ENCODE measurements around the gene ECT2L.
A peak's percentile ranks its signal among the peaks of the same experiment; 100 is the strongest.

Gene ECT2L

DNA sequence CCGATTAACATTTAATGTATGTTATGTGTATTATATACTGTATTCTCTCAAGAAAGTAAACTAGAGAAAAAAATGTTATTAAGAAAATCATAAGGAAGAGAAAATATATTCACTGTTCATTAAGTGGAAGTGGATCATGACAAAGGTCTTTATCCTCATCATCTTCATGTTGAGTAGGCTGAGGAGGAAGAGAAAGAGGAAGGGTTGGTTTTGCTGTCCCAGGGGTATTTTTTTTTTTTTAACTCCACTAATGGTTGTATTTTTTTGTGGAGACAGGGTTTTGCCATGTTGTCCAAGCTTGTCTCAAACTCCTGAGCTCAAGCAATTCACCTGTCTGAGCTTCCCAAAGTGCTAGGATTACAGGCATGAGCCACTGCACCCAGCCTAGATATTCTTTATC, 11.0 kb downstream of the ECT2L start:
- DNase-seq, result no peak

DNA sequence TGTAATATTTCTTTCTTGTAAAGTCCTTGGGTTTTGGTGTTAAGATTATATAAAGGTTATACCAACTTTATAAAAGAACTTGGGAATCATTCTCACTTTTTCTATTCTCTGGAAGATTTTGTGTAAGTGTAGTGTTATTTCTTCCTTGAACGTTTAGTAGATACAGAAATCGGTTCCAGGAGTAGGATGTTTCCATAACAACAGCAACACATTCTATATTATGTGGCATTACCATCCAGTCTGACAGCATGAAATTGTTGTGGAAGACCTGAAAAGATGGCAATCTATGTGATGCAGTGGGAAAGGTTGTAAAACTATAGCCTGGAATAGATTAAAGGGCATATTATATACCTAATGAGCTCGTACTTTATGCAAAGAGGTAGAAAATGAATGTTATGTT, 13.8 kb downstream of the ECT2L start:
- no peak for DNase-seq

DNA sequence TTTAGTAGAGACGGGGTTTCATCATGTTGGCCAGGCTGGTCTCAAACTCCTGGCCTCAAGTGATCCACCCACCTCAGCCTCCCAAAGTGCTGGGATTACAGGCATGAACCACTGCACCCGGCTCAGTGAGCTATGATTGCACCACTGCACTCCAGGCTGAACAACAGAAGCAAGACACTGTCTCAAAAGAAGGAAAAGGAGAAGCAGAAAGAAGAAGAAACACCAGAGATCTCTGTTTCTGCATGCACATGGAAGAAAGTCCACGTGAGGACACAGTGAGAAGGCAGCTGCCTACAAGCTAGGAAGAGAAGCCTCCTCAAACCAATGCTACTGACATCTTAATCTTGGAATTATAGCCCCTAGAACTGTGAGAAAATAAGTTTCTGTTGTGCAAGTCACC, 16.0 kb downstream of the ECT2L start:
- no peak for DNase-seq

- no peak for DNase-seq
Measured at GRCh38 chr6:138814179-138814834, 18.4 kb downstream of the ECT2L start.

DNA sequence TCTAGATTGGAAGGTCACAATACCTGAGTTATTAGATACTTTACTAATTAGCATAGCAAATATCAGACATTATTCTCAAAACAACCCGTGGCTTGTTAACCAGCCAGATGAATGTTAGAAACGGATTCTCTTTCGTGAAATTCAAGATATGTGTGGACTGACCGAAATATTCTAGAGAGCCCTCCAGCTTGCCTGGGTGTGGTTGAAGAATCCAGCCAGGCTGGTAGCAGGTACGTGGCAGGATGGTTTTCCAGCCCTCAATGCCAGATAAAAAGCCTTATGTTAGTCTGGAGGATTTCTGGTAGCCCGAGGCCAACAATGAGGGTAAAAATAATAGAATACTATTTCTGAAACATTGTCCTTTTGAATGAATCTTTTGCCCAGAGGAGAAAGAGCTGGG, 19.3 kb downstream of the ECT2L start:
- DNase-seq, result no peak

DNA sequence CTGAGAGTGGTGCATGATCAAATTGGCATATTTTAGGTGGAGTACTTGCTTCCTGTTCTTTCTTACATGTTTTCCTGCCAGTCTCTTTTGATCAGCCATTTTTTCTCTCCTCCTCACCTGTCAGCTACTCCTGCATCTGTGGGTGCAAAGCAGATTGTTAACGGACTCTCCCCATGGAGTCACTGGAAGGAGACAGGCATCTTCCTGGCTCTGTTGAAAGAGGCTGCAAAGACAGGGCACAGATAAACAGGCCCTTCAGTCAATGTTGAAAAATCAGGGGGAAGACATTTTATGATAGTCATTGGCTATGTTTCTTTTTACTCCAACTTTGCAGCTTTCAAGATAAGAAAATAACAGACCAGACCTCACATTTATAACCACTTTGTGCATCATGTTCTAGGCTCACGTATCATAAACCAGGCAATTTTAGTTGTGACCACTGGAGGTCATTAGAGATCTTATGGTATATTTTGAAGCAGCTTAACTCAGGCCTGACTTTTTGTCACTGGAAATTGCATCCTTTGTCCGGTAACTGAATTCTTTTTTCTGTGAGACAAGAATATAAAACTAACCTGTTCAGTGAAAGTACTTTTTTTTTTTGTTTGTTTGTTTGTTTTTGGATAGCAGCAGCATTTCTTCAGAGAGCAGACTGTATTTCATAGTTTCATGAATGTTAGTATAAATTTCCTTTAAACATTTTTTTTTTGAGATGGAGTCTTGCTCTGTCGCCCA, 20.1 kb downstream of the ECT2L start:
- peak in 1 of 2 donors; percentile 58 for DNase-seq

- no peak for DNase-seq
Measured at GRCh38 chr6:138817799-138818198, 21.9 kb downstream of the ECT2L start.

- peak in 1 of 2 donors; percentile 69 for DNase-seq
Measured at GRCh38 chr6:138818496-138819194, 22.8 kb downstream of the ECT2L start.

DNA sequence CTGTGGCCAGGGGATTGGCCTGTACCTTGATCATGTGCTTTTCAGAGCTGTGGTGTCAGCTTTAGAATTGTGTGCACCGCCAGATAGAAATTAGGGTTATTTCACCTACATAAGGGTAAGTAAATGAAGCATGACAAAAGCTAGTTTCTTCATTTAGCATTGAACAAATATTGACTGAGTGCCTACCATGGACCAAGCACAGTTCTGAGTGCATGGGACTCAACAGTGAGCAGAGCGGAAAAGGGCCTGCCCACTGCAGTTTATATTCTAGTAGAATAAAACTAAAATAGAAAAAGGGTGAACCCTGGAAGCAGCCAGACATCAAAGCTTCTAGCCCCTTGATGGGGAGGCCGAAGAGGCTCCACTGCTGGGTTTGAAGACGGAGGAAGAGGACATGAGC, 25.6 kb downstream of the ECT2L start:
- no peak for DNase-seq

DNA sequence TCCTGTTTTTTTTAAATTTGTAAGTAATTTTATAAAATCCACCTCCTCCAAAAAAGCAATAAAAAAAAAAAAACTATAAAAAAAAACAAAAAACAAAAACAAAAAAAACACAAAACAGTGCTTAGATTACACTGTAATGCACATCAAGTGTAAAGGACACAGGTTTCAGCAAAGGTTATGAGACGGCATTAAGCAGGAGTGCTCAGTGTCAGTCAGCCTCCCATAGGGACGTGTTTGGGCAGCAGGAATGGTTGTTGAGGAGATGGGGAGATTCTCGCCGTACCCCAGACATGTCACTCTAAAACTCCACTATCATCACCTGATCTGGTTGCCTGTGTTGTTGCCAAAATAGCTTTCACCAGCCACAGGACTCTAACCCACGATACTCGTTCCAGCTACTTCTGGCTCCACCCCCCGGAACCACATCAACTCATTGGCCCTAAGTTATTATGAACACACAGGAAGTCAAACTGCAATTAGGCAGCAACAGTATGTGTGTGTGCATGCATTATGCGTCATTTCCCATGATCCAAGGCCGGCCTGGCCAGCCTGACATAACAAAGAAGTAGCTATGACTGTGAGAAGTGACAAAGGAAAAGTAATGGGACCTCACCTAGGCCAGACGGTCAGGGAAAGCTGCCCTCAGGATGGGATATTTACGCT, 28.7 kb downstream of the ECT2L start:
- no peak for DNase-seq

GRCh38 chr6:138830248-138830647, 34.4 kb downstream of the ECT2L start:
- DNase-seq, result no peak

DNA sequence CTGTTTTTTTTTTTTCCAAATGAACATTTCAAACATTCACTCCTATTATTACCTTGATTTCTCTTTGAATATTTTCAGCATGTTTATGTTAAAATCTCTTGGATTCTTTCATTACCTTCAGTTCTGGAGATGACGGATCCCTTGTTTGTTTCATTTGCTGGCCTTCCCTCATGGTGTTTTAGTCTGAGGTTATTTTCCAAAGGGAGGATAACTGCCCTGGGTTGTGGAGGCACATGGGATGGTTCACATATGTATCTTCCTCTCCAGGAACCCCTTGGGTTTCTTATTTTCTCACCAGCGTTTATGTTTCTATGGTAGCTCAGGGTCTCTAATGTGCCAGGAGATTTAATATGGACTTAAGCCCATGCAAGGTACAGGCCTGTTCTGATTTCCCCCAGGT, 36.3 kb downstream of the ECT2L start:
- DNase-seq, result no peak

DNA sequence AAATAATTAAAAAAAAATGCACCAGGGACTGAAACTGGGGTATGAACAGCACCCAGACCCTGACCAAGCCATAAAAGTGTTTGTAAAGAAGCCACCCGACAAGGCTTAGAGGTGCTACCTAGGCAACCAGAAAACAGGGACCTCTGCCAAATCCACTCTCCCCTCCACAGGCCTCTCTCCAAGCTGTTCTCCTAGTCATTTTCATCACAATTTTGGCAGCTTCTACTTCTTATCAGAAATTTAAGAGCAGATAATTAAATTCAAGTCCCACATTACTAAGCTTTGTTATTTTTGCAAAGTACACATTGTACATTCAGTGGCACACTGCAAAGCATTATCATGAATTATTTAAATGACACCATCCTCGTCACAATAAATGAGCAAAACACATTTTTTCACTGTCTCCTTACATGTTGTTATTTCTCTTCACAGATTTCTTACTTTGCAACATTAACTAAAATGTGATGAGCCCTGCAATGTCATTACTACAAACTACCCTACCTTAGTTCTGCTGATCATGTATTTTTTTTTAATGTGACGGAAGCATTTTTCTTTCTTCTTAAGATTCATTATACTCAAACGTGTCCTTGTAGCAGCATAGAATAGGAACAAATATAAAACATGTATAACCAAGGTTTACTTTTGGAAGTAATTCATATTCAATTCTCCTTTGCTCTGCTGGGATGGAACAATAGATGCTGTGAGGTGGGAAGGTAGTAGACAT, 38.1 kb downstream of the ECT2L start:
- DNase-seq, result no peak

- DNase-seq, result no peak
Measured at GRCh38 chr6:138837246-138837645, 41.4 kb downstream of the ECT2L start.

DNA sequence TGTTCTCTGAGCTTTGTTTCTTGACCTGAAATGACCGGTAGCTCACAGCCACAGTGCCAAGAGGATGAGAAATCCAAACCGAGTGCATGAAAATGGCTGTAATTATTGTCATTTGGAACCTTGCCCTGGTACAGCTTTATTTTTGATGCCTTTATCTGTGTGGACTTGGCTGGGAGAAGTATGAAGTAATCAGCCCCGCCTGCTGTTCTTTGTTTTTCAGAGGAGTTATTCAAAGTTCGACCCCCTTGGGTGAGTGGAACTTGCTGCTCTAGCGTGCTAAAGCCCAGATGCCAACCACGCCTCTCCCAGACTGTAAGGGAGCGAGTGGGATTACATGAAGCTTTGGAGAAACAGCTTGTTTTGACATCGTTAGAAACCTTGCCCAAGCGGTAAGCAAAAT, 48.3 kb downstream of the ECT2L start:
- DNase-seq, result no peak

DNA sequence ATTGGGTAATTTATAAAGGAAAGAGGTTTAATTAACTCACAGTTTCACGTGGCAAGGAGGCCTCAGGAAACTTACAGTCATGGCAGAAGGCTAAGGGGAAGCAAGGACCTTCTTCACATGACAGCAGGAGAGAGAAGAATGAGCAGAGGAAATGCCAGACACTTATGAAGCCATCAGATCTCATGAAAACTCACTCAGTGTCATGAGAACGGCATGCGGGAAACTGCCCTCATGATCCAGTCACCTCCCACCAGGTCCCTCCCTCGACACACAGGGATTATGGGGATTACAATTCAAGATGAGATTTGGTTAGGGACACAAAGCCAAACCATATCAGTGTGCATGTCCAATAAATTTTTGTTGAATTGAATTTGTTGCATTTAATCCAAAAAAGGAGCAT, 52.0 kb downstream of the ECT2L start:
- DNase-seq, result no peak

GRCh38 chr6:138848461-138848860, 52.6 kb downstream of the ECT2L start:
- DNase-seq, result no peak

DNA sequence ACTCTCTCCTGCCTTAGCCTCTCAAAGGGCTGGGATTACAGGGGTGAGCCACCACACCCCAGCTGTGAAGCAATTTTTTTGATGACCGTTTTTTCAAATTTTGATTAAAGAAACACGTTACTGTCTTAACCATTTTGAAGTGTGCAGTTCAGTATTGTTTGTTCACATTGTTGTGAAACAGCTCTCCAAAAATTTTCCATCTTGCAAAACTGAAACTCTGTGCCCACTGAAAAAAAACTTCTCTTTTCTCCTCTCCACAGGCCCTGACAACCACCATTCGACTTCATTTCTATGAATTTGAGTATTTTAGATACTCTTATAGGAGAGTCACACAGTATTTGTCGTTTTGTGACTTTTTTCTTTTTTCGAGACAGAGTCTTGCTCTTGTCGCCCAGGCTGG, 53.9 kb downstream of the ECT2L start:
- DNase-seq, result no peak

GRCh38 chr6:138856654-138857053, 60.8 kb downstream of the ECT2L start:
- DNase-seq, result no peak

GRCh38 chr6:138857775-138858174, 61.9 kb downstream of the ECT2L start:
- peak in 1 of 2 donors; percentile 53 for DNase-seq

DNA sequence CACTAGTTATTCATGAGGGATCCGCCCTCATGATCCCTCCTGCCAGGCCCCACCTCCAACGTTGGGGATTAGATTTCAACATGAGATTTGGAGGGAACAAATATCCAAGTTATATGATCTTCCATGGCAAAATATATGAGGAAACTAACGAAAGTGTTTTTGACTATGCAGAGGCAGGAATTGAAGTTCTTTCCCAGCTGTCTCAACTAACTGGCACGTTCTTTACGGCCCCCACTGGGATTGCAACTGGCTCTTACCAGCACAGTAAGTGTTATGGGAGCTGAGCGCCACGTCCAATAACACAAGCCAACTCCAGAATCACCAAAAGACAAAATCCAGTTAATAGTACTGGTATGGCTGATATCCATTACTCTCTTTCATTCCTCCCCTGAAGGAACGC, 66.6 kb downstream of the ECT2L start:
- DNase-seq, result no peak

DNA sequence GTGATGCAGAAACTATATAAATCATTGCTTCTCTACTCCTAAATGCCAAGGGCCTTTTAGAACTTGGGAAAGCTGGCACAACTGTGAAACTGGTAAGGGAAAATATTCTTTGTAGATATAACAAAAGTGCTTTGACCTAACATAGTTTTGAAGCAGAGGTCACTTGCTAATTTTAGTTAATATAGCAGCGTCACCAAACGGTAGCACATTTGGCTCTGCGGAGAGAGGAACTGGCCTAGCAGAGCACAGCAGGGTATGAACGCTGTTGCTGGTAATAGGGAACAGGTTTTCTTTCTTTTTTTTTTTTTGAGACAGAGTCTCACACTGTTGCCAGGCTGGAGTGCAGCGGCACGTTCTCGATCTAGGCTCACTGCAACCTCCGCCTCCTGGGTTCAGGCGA, 67.4 kb downstream of the ECT2L start:
- no peak for DNase-seq

DNA sequence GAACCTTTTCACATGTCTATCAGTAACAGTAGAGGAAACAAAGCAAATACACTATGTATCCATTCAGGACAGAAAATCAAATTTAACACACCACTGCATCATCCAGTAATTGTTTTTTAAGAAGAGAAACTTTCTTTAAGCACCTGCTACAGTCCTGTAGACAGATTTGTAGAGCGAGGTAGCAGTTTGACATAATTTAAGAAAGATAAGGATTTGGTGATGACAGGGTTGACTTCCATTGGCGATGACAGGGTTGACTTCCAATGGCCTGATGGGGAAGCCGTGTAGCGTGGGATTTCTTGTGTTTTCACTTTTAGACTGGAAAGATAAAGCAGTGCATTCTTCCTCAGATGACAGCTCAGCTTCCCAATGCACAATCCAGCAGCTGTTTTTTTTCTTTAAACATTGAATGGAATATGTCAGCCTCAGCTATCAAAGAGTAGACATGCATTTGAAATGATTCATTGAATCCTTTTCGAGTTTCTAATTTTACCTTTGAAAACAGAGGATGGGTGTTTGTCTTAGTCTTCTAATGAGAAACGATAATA, 68.5 kb downstream of the ECT2L start:
- no peak for DNase-seq
